Measurements from ENCODE around the gene HLF. TPM values are rescaled to one million over a fixed set of nuclear protein-coding genes. Genes with fewer than 3 reads are reported as not detected.

Gene HLF
- total and polyA plus RNA-seq, 2 donors (not counting 3 experiments of a cell fraction or from before 2014, with no cell fraction given), result not detected

DNA sequence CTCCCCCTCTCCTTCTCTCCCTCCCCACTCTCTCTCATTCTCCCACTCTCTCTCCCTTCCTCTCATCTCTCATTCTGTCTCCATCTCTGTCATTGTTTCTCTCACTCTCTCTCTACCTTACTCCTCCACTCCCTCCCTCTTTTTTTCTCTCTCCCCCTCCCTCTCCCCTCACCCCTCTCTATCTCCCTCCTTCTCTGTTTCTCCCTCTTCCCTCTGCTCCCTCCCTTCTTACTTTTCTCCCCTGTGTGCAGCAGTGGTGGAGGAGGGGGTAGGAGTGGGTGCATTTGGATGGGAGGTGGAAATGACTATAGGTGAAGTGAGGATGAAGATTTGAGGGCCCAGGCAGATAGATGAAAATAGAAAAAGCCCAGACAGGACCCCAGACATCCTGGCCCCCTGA, 70.9 kb downstream of the HLF start:
- dilution Hi-C loops (cut with MboI; ENCODE audit: extremely low pct_ligation_motif_present, low sequenced_read_pairs) (no loop called here), intact Hi-C loops (cut with micrococcal nuclease) (no loop called here)
- Histone ChIP-seq H3K4me1 (ENCODE audit: control insufficient read depth, extremely low read depth, insufficient read depth, low read length) (no peaks in the 10 kb centered on the region), H3K4me3 (replicated peaks in 1 of 3; ENCODE audit: insufficient read depth in 1 of 3, low read depth in 1 of 3, low read length in 3 of 3) (no peak overlapping the region), H3K27me3 (ENCODE audit: control insufficient read depth in 2 of 2, insufficient read depth in 2 of 2, low read length in 2 of 2) (no peaks in the 10 kb centered on the region), H3K9ac (replicated peaks; ENCODE audit: extremely low read depth, insufficient read depth, low read length) (no peak overlapping the region), H3K9me3 (replicated peaks; ENCODE audit: control insufficient read depth, insufficient read depth, low read length) (no peaks in the 10 kb centered on the region), H3K9me1 (replicated peaks; ENCODE audit: control insufficient read depth, extremely low read depth, insufficient read depth, low read length) (no peaks in the 10 kb centered on the region), H4K20me1 (replicated peaks; ENCODE audit: control insufficient read depth, extremely low read depth, insufficient read depth, low read length) (no peaks in the 10 kb centered on the region), H3K36me3 (ENCODE audit: control insufficient read depth in 2 of 2, extremely low read depth in 1 of 2, insufficient read depth in 2 of 2, low read length in 2 of 2) (no peaks in the 10 kb centered on the region), H3K27ac (ENCODE audit: insufficient read depth, low read depth, low read length) (no peak overlapping the region), H3K79me2 (ENCODE audit: control insufficient read depth, insufficient read depth, low read length) (no peaks in the 10 kb centered on the region), H2AFZ (ENCODE audit: low read depth, low read length) (no peak overlapping the region), H3K4me2 (ENCODE audit: insufficient read depth, low read length) (no peak overlapping the region)
- CTCF ChIA-PET, result interaction anchor here (1.4 kb wide), 1 partner anchor 12 kb away, joined by 3 read pairs; no protein-coding TSS in a partner anchor
- TF ChIP-seq GATA2 (IDR thresholded peaks at IDR 0.05; ENCODE audit: insufficient read depth, insufficient read length, low read depth, low read length) (no peak), POLR2A (IDR thresholded peaks at IDR 0.05; ENCODE audit: low read depth, low read length) (no peak), MYC (IDR thresholded peaks at IDR 0.05; ENCODE audit: low read depth, low read length) (no peak), JUN (IDR thresholded peaks at IDR 0.05; ENCODE audit: borderline replicate concordance, insufficient read depth, insufficient read length, low read depth) (no peak), EZH2 (IDR thresholded peaks at IDR 0.05; ENCODE audit: borderline replicate concordance, low read depth, low read length, severe bottlenecking) (no peak), FOS (IDR thresholded peaks at IDR 0.05; ENCODE audit: borderline replicate concordance, insufficient read depth, low read length) (no peak), POLR2AphosphoS5 (IDR thresholded peaks at IDR 0.05; ENCODE audit: insufficient read depth, low read depth, low read length) (no peak)
- TF ChIP-seq, protein P1, sequence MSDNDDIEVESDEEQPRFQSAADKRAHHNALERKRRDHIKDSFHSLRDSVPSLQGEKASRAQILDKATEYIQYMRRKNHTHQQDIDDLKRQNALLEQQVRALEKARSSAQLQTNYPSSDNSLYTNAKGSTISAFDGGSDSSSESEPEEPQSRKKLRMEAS (IDR thresholded peaks at IDR 0.05; ENCODE audit: insufficient read depth, insufficient read length), result no peak
- TF ChIP-seq, protein P2, sequence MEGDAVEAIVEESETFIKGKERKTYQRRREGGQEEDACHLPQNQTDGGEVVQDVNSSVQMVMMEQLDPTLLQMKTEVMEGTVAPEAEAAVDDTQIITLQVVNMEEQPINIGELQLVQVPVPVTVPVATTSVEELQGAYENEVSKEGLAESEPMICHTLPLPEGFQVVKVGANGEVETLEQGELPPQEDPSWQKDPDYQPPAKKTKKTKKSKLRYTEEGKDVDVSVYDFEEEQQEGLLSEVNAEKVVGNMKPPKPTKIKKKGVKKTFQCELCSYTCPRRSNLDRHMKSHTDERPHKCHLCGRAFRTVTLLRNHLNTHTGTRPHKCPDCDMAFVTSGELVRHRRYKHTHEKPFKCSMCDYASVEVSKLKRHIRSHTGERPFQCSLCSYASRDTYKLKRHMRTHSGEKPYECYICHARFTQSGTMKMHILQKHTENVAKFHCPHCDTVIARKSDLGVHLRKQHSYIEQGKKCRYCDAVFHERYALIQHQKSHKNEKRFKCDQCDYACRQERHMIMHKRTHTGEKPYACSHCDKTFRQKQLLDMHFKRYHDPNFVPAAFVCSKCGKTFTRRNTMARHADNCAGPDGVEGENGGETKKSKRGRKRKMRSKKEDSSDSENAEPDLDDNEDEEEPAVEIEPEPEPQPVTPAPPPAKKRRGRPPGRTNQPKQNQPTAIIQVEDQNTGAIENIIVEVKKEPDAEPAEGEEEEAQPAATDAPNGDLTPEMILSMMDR (IDR thresholded peaks at IDR 0.05; ENCODE audit: extremely low read depth in 1 of 2, insufficient read depth in 1 of 2, low read depth in 1 of 2, low read length in 2 of 2), result no peak
- BruUV-seq (replicated peaks), result no TSS peak
- DNase-seq (ENCODE audit: low read depth, low spot score), result no peak
- FAIRE-seq, result no peak
- POLR2A ChIA-PET, result no interaction called here

All from endothelial cell of umbilical vein (primary cell).